Esophagus muscularis mucosa (tissue), 4 donors: ENCODE data around the gene CDC123. TPM values are rescaled to one million over a fixed set of nuclear protein-coding genes. Genes with fewer than 3 reads are reported as not detected.
A peak's percentile ranks its signal among the peaks of the same experiment; 100 is the strongest.

Experiments used
- DNase-seq: peaks from one replicate; pipeline ENCODE4 v3.0.0-alpha.2; 2017; ENCODE audit errors: extremely low spot score
- H3K27ac ChIP-seq, 4 donors: fragments of 200-600 bp; sonication (generic); replicated peaks in 1 of 4; 1 replicate in 3 of 4; 2 replicates in 1 of 4; pipeline ENCODE4 v1.5.1; 2016 to 2019; ENCODE audit warnings: mild to moderate bottlenecking in 1 of 4
- H3K27me3 ChIP-seq, 4 donors: fragments of 200-600 bp; sonication (generic); one replicate each; pipeline versions ENCODE4 v1.5.1 to v1.6.0; 2016 to 2019
- H3K36me3 ChIP-seq, 4 donors: fragments of 200-600 bp; sonication (generic); one replicate each; pipeline ENCODE4 v1.5.1; 2016 to 2019
- H3K4me1 ChIP-seq, 4 donors: fragments of 200-600 bp; sonication (generic); one replicate each; pipeline ENCODE4 v1.5.1; 2016 to 2019
- H3K4me3 ChIP-seq, 4 donors: fragments of 200-600 bp; sonication (generic); 1 replicate in 2 of 4; 2 replicates in 2 of 4; pipeline ENCODE4 v1.5.1; 2016 to 2019; ENCODE audit warnings: mild to moderate bottlenecking in 4 of 4, moderate library complexity in 1 of 4
- H3K9me3 ChIP-seq, 4 donors: fragments of 200-600 bp; sonication (generic); 1 replicate in 3 of 4; 2 replicates in 1 of 4; pipeline ENCODE4 v1.5.1; 2016 to 2019
- CTCF ChIP-seq, 3 experiments: fragments of 200-600 bp in 2 of 3; fragments of 450-650 bp in 1 of 3; sonication (generic) in 2 of 3; IDR thresholded peaks; one replicate each; pipeline ENCODE4 v1.5.1; 2017 to 2019; ENCODE audit warnings: antibody characterized with exemption in 3 of 3, mild to moderate bottlenecking in 2 of 3, moderate library complexity in 1 of 3
- EP300 ChIP-seq: sonication (generic); formaldehyde crosslinking; IDR thresholded peaks from one replicate; pipeline ENCODE4 v1.6.1; 2017; ENCODE audit warnings: antibody characterized with exemption
- POLR2A ChIP-seq: fragments of 450-650 bp; IDR thresholded peaks from one replicate; pipeline ENCODE4 v1.6.1; 2017; ENCODE audit warnings: antibody characterized with exemption, moderate library complexity, mild to moderate bottlenecking, low read depth
- POLR2AphosphoS5 ChIP-seq, 2 donors: sonication (generic); formaldehyde crosslinking; IDR thresholded peaks; one replicate each; pipeline ENCODE4 v1.6.1; 2017; ENCODE audit warnings: antibody characterized with exemption in 2 of 2
- WGBS: methylation state at CpG from one replicate; pipeline ENCODE4 v1.1.5; 2018; 5-methylcytosine and 5-hydroxymethylcytosine counted together
- intact Hi-C: fragments of 100-400 bp; cut with DNase I; formaldehyde crosslinking; loops from one replicate; pipeline ENCODE4 v1.15.1; 2023
- total RNA-seq, 4 donors: library from RNA; depleted of rRNA; stranded (reverse); fragments of >200 nt; gene quantifications; one replicate each; pipeline versions ENCODE4 v1.1.0 to v1.2.1, GENCODE V29; 2016

CDC123 gene
- total RNA-seq, 4 donors from 2014 or later, result 46.9 to 50.2 (median 48.5) TPM

- WGBS, result under 1% methylated on average over 12 of the region's 12 CpGs
- intact Hi-C loops, result no loop called here
These were observed 746 bp upstream of the CDC123 start for GRCh38 chr10:12195281-12195602.

DNA sequence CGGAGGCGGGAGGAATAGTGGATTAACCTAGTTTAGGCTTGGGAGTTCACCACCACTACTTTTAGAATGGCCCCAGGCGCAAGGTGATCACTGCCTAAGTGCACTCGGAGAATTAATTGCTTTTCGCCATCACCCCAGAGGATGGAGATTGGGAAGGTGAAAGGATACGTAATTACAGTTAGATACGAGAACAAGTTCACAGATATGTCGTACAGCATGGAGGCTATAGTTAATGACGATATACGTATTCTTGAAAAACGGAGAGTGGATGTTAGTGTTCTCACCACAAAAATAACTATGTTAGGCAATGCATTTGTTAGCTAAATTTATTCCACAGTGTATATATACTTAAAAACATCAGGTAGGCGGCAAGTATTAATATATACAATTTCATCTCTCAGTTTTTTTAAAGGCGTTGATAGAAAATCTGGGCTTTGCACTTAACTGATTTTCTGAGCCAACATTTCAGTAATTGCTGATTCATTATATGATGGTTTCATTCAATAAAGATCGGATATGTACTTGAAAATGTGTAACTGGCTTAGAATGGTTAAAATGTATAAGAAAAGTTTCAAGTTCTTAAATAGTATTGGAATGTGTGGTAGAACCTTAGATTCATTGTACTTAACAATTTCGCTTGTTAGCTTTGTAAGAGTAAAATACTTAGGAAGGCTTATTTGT is 683 bp downstream of the CDC123 start:
- no peak for DNase-seq
- intact Hi-C loops, result no loop called here
- H3K27me3 ChIP-seq, result no peaks in the 10 kb centered on the region
- no peaks in the 10 kb centered on the region for H3K9me3 ChIP-seq
- peaks cover 8 to 40% (median 17%) of the 10 kb centered on the region in 4 donors for H3K36me3 ChIP-seq
- TF ChIP-seq EP300 (no peak), POLR2AphosphoS5 (IDR thresholded peaks at IDR 0.05) (no peak), POLR2A (no peak), CTCF (IDR thresholded peaks at IDR 0.05) (no peak)
- H3K27ac ChIP-seq, result peak overlapping the region; percentile 86 to 90 (median 89)
- 10% methylated on average over 15 of the region's 15 CpGs for WGBS
- H3K4me3 ChIP-seq, result peak overlapping the region; percentile 69 to 91 (median 82)
- peaks cover 19 to 53% (median 47%) of the 10 kb centered on the region in 4 donors for H3K4me1 ChIP-seq

More at GRCh38 chr10:12195281-12195602, 746 bp upstream of the CDC123 start:
- Histone ChIP-seq H3K4me1 (peaks cover 19 to 54% (median 47%) of the 10 kb centered on the region in 4 donors), H3K9me3 (no peaks in the 10 kb centered on the region), H3K36me3 (peaks cover 0 to 29% (median 7%) of the 10 kb centered on the region in 4 donors), H3K27ac (peak overlapping the region; percentile 86 to 90 (median 89)), H3K4me3 (peak overlapping the region; percentile 69 to 91 (median 82)), H3K27me3 (no peaks in the 10 kb centered on the region)
- no peak for DNase-seq
- TF ChIP-seq POLR2AphosphoS5 (IDR thresholded peaks at IDR 0.05), result no peak
- TF ChIP-seq CTCF (IDR thresholded peaks at IDR 0.05), result no peak
- no peak for TF ChIP-seq POLR2A
- no peak for TF ChIP-seq EP300

DNA sequence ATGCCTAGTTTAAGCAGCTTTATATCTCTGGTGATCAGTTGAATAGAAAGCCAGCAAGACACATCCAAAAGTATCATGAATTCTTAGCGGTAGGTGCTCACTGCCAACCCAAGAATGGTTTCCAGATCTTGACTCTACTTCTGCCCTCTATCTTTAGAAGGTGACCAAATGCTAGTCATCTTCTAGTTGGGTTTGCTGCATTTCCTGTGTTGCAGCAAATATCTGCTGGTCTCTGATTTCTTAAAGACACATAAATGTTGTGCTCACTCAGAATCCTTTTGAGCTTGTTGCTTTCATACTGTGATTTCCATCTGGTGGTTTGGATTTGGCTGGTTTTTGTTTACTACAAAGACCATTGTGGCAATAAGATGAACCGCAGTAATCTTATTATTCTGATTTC is 2.2 kb downstream of the CDC123 start:
- no peak for DNase-seq
- TF ChIP-seq EP300, result no peak
- TF ChIP-seq CTCF (IDR thresholded peaks at IDR 0.05), result no peak
- no peak for TF ChIP-seq POLR2A
- no peak for TF ChIP-seq POLR2AphosphoS5 (IDR thresholded peaks at IDR 0.05)
- intact Hi-C loops, result no loop called here

GRCh38 chr10:12200850-12201249 is 4.9 kb downstream of the CDC123 start:
- Histone ChIP-seq H3K27ac (no peak overlapping the region), H3K27me3 (no peaks in the 10 kb centered on the region), H3K9me3 (no peaks in the 10 kb centered on the region), H3K4me3 (no peak overlapping the region), H3K36me3 (peaks cover 16 to 68% (median 37%) of the 10 kb centered on the region in 4 donors), H3K4me1 (peaks cover 9 to 28% (median 21%) of the 10 kb centered on the region in 4 donors)
- intact Hi-C loops, result no loop called here
- WGBS, result 91% methylated on average over 5 of the region's 5 CpGs
- no peak for DNase-seq
- TF ChIP-seq POLR2AphosphoS5 (IDR thresholded peaks at IDR 0.05), result no peak
- no peak for TF ChIP-seq CTCF (IDR thresholded peaks at IDR 0.05)
- no peak for TF ChIP-seq EP300
- TF ChIP-seq POLR2A, result no peak

More for the DNA sequence above, 2.2 kb downstream of the CDC123 start:
- H3K27me3 ChIP-seq, result no peaks in the 10 kb centered on the region
- 91% methylated on average over 2 of the region's 2 CpGs for WGBS
- H3K9me3 ChIP-seq, result no peaks in the 10 kb centered on the region
- peaks cover 16 to 43% (median 28%) of the 10 kb centered on the region in 4 donors for H3K36me3 ChIP-seq
- H3K27ac ChIP-seq, result no peak overlapping the region
- H3K4me3 ChIP-seq, result no peak overlapping the region
- peaks cover 19 to 46% (median 39%) of the 10 kb centered on the region in 4 donors for H3K4me1 ChIP-seq
